GM20000 (cell line): Measurements from ENCODE around the gene ARID4A.
"Not testable (repeated sequence)": the region's sequence is repeated elsewhere in the genome, so short reads cannot be mapped to it uniquely, and the experiment has no call there.

Source experiments
- DNase-seq: peaks from one replicate; pipeline ENCODE4 v3.0.0; 2012; ENCODE audit warnings: low spot score
- TF ChIP-seq, protein P1 (sequence below): IDR thresholded peaks from 2 replicates; pipeline ENCODE4 v1.5.1; 2012; ENCODE audit warnings: mild to moderate bottlenecking, control low read depth; ENCODE audit errors: extremely low read depth, missing control alignments

Gene ARID4A

DNA sequence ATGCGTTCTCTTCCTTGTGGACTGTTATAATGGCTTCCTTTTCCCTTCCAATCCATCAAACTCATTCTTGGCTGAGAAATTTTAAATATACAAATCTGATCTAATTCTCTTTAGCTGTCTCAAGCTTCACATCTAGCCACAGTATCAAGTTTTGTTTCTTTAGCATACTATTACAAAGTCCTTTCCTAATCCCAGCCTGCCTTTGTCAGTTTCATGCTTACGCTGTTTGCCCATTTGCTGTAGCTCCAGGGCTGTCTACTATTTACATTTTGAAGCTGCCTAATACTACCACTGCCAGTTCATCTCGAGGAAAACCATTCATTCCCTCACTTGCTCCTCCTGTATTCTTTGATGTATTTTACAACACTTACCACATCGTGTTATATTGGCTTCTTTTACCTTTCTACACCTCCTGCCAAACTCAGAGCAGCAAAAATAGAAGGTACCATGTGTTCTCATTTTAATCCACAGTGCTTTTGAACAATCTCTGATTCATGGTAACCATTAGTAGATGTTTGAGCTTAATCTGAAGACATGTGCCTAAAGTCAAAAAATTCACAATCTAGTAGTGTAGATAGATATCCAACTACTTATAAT lies 42.9 kb downstream of the ARID4A start:
- TF ChIP-seq, protein P1, sequence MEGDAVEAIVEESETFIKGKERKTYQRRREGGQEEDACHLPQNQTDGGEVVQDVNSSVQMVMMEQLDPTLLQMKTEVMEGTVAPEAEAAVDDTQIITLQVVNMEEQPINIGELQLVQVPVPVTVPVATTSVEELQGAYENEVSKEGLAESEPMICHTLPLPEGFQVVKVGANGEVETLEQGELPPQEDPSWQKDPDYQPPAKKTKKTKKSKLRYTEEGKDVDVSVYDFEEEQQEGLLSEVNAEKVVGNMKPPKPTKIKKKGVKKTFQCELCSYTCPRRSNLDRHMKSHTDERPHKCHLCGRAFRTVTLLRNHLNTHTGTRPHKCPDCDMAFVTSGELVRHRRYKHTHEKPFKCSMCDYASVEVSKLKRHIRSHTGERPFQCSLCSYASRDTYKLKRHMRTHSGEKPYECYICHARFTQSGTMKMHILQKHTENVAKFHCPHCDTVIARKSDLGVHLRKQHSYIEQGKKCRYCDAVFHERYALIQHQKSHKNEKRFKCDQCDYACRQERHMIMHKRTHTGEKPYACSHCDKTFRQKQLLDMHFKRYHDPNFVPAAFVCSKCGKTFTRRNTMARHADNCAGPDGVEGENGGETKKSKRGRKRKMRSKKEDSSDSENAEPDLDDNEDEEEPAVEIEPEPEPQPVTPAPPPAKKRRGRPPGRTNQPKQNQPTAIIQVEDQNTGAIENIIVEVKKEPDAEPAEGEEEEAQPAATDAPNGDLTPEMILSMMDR, result no peak
- DNase-seq, result no peak

DNA sequence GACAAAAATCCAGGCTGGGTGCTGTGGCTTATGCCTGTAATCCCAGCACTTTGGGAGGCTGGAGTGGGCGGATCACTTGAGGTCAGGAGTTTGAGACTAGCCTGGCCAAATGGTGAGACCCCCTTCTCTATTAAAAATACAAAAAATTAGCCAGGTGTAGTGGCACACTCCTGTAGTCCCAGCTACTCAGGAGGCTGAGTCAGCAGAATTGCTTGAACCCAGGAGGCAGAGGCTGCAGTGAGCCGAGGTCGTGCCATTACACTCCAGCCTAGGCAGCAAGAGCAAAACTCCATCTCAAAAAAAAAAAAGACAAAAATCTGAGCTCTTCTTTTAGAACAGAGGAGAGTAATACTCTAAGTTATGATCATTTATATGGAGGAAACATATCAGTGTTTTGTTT lies 45.2 kb downstream of the ARID4A start:
- DNase-seq, result not testable (repeated sequence)

DNA sequence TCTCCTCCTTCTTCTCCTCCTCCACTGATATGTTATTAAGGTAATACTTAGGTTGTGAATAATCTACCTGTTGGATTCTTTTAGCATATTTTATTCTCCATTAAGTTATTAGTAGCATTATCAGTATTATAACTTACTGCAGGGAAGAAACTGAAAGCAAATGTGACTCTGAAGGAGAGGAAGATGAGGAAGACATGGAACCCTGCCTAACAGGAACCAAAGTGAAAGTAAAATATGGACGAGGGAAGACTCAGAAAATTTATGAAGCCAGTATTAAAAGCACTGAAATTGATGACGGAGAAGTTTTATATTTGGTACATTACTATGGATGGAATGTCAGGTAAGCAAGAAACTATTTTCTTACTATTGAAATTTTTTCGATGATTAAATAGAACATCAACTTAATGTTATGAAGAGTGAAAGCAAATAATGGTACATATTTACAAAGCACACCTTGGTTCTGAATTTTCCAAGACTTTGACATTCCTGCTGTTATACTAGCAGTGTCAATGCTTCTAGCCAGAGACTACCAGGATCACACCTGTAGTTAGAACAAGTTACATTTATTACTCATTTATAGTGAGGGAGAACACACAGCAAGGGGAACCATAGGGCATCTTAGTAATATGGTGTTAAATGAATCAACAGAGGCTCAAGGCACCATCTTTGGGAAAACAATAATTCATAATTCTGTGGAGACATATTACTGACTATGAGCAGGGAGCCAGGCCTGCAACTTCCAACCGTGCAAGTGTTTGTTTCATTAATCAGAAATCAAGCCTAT lies 55.4 kb downstream of the ARID4A start:
- TF ChIP-seq, protein P1, result no peak
- DNase-seq, result no peak

DNA sequence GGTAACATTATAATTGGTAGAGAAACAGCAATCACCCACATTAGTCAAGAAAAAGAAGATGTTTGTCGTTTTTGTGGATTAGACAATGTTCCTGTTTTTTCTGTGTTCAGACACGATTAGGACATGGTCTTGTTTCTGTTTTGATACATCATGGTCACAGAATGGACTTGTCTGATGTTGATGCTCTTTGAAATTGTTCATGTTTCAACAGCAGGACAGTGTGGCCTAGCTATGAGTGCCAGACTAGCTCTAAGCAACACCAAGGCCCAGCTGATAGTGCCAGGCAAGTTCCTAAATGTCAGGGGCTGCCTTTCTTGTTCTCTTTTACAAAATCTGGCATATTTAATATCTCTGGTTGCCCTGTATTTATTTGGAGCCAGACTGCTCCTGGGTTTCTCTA lies 56.5 kb downstream of the ARID4A start:
- TF ChIP-seq, protein P1, result no peak
- DNase-seq, result no peak

DNA sequence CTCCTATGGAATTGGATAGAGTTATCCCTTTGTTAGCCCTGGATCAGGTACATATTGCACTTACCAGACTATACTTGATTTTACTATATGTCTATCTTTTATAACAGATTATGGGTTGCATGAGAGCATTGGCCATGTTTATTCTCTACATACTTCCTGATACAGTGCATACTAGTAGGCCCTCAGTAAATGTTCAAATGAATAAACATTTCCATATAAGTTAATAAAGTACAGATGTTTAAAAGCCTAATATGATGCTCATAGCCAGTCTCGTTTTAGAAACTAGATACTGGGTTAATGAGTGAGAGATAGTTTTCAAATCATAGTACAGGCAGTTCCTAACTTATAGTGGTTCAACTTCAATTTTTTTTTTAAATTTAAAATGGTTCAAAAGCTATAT lies 57.9 kb downstream of the ARID4A start:
- no peak for DNase-seq
- TF ChIP-seq, protein P1, result no peak

DNA sequence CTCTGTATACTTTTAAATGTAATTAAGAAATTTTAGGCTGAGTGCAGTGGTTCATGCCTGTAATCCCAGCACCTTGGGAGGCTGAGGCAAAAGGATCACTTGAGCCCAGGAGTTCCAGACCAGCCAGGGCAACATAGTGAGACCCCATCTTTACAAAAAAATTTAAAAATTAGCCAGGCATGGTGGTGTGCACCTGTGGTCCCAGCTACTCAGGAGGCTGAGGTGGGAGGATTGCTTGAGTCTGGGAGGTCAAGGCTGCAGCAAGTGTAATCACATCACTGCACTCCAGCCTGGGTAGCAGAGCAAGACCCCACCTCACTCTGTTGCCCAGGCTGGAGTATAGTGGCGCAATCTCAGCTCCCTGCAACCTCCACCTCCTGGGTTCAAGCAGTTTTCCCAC lies 63.9 kb downstream of the ARID4A start:
- DNase-seq, result not testable (repeated sequence)

DNA sequence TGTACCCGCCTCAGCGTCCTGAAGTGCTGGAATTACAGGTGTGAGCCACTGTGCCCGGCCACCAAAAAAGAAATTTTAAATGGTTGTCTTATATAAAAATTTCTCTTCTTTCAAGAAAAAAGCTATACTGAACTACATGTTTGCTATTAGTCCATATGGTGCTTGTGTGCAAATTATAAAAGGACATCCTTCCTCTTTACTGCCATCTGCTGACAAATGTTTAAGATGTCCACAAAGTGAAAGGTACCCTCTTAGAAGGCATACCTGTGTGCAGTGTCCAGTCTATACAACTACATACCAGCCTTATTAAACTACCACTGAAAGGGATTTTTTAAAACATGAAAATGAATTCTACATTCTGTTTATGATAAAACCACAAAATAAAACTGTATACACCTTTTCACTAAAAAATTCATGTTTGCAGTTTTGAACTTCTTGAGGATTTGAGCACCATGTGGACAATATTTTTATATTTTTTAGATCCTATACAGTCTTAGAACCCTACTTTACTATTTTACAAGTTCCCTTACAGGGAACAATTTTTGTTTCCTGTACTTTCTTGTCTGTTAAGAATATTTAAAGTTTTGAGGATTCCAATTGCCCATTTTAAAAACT lies 64.5 kb downstream of the ARID4A start:
- TF ChIP-seq, protein P1, result no peak
- DNase-seq, result peak; percentile 19

DNA sequence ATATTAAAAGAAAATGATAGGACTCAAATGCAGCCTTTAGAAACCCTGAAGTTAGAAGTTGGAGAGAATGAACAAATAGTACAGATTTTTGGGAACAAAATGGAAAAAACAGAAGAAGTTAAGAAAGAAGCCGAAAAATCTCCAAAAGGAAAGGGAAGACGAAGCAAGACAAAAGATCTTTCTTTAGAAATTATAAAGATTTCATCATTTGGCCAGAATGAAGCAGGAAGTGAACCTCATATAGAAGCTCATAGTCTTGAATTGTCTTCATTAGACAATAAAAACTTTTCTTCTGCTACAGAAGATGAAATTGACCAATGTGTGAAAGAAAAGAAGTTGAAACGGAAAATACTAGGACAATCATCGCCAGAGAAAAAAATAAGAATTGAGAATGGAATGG lies 66.0 kb downstream of the ARID4A start:
- TF ChIP-seq, protein P1, result no peak
- no peak for DNase-seq
